Ishikawa (cell line): ENCODE data around the gene RIMBP2.

ENCODE experiments used
- CEBPB ChIP-seq: IDR thresholded peaks from 2 replicates; pipeline ENCODE4 v1.6.1; 2012
- CREB1 ChIP-seq: IDR thresholded peaks from 2 replicates; pipeline ENCODE4 v1.6.1; 2012; ENCODE audit warnings: low read depth
- EGR1 ChIP-seq: IDR thresholded peaks from 2 replicates; pipeline ENCODE4 v1.6.1; 2012
- EP300 ChIP-seq: IDR thresholded peaks from 2 replicates; pipeline ENCODE4 v1.6.1; 2012; ENCODE audit warnings: borderline replicate concordance
- FOXM1 ChIP-seq: IDR thresholded peaks from 2 replicates; pipeline ENCODE4 v1.6.1; 2012; ENCODE audit warnings: low read depth, borderline replicate concordance
- MAX ChIP-seq: IDR thresholded peaks from 2 replicates; pipeline ENCODE4 v1.6.1; 2012
- NFIC ChIP-seq: IDR thresholded peaks from 2 replicates; pipeline ENCODE4 v1.6.1; 2012
- RAD21 ChIP-seq: IDR thresholded peaks from 2 replicates; pipeline ENCODE4 v1.6.1; 2012; ENCODE audit warnings: low read depth
- REST ChIP-seq: IDR thresholded peaks from 2 replicates; pipeline ENCODE4 v1.6.1; 2012; ENCODE audit warnings: low read depth, mild to moderate bottlenecking
- TAF1 ChIP-seq: IDR thresholded peaks from 2 replicates; pipeline ENCODE4 v1.6.1; 2012; ENCODE audit warnings: low read depth, mild to moderate bottlenecking
- TCF12 ChIP-seq: IDR thresholded peaks from 2 replicates; pipeline ENCODE4 v1.6.1; 2012; ENCODE audit warnings: low read depth
- TEAD4 ChIP-seq: IDR thresholded peaks from 2 replicates; pipeline ENCODE4 v1.6.1; 2012
- USF1 ChIP-seq: IDR thresholded peaks from 2 replicates; pipeline ENCODE4 v1.6.1; 2012
- YY1 ChIP-seq: IDR thresholded peaks from 2 replicates; pipeline ENCODE4 v1.6.1; 2012; ENCODE audit warnings: low read depth
- ZBTB7A ChIP-seq: IDR thresholded peaks from 2 replicates; pipeline ENCODE4 v1.6.1; 2012; ENCODE audit warnings: low read depth

The RIMBP2 gene

GRCh38 chr12:130639476-130640424 is 76.3 kb downstream of the RIMBP2 start:
- TF ChIP-seq FOXM1, result no peak
- no peak for TF ChIP-seq USF1
- TF ChIP-seq EGR1, result no peak
- TF ChIP-seq TCF12, result no peak

GRCh38 chr12:130636370-130636769 is 79.7 kb downstream of the RIMBP2 start:
- no peak for TF ChIP-seq NFIC
- TF ChIP-seq USF1, result no peak
- no peak for TF ChIP-seq MAX
- TF ChIP-seq TAF1, result no peak
- no peak for TF ChIP-seq TEAD4

GRCh38 chr12:130634866-130635265 is 81.2 kb downstream of the RIMBP2 start:
- TF ChIP-seq YY1 (no peak), USF1 (no peak), EGR1 (no peak), NFIC (no peak), REST (no peak), CEBPB (no peak)

GRCh38 chr12:130633771-130634170 is 82.3 kb downstream of the RIMBP2 start:
- TF ChIP-seq TAF1 (no peak), TEAD4 (no peak), EGR1 (no peak), EP300 (no peak), CEBPB (no peak), RAD21 (no peak), FOXM1 (no peak), NFIC (no peak), MAX (no peak), CREB1 (no peak), ZBTB7A (no peak), USF1 (no peak), TCF12 (no peak), REST (no peak), YY1 (no peak)

GRCh38 chr12:130632642-130633041 is 83.5 kb downstream of the RIMBP2 start:
- no peak for TF ChIP-seq RAD21
- TF ChIP-seq REST, result no peak
- TF ChIP-seq USF1, result no peak
- TF ChIP-seq MAX, result no peak
- TF ChIP-seq ZBTB7A, result no peak
- no peak for TF ChIP-seq EGR1
- TF ChIP-seq TAF1, result no peak
- no peak for TF ChIP-seq FOXM1
- no peak for TF ChIP-seq NFIC
- no peak for TF ChIP-seq TCF12
- no peak for TF ChIP-seq EP300
- TF ChIP-seq TEAD4, result no peak
- no peak for TF ChIP-seq CREB1
- no peak for TF ChIP-seq YY1
- no peak for TF ChIP-seq CEBPB
